GF-D8 (cell line): ENCODE results near the gene RALA.

Experiments used
- DNase-seq: peaks from one replicate; lab custom pipeline; 2025; lab: John Stamatoyannopoulos, UW

The RALA gene

DNA sequence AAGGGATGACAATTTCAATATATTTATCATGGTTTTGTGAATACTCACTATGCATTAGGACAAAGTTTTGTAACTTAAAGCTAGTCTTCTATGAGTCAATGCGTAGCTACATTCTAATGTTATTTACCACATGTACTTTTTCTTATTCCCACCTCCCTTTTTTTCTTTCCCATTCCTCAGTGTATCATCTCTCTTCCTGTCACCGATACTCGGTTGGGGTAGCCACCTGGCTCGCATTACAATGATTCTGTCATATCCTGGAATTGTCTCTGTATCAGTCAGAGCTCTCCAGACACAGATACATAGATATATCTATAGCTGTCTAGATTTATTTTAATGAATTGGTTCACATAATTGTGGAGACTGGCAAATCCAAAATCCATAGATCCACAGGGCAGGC is 9.8 kb upstream of the RALA start:
- no peak for DNase-seq

DNA sequence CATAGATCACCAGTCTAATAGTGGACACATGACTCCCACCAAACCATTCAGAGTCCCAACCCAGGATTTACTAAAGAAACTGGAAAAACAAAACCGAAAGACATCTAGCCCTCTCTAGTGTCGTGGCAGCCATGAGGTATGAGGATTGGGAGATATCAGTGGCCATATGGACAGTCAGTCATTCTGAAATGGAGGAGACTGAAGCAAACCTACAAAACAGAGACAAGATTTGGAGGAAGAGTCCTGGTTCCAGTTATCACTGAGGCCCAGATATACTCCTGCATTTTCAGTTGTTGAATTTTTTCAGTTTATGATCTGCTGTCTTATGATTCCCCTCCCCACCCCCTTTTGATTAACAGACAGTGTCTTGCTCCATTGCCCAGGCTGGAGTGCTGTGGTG is 9.1 kb upstream of the RALA start:
- DNase-seq, result no peak

GRCh38 chr7:39615350-39615975 is 7.9 kb upstream of the RALA start:
- no peak for DNase-seq

DNA sequence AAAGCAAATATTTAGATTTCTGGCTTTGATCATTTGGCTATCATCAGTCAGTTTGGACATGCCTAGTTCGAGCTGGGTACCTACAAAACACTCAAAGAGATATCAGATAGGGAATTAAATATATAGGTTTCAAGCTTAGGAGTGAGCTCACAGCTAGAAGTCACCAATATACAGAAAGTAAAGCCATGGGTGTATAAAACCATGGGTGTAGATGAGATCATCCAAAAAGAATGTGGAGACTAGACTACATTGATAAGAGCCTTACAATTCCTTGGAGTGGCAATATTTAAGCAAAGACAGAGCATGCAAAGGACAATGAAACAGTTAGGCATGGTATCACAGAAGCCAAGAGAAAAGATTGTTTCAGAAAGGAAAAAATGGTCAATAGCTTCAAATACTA is 7.2 kb upstream of the RALA start:
- DNase-seq, result no peak

- no peak for DNase-seq
These were observed 6.4 kb upstream of the RALA start for GRCh38 chr7:39617005-39617404.

DNA sequence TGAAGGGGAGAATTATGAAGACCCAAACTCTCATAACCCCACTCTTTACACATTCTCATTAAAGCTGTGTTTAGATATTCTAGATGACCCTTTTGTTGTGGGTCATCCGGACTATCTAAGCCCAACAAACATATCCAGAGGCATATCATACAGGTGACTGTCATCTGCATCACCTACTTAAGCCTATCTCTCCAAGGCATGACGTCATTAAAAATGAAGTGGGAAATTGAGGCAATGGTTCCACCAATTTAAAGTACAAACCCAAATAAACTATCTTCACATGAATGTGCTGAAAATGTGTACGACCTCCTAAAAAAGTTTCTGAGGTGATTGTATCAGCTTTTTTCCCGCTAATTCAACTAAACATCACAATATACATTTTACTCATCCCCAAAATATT is 4.5 kb upstream of the RALA start:
- no peak for DNase-seq

DNA sequence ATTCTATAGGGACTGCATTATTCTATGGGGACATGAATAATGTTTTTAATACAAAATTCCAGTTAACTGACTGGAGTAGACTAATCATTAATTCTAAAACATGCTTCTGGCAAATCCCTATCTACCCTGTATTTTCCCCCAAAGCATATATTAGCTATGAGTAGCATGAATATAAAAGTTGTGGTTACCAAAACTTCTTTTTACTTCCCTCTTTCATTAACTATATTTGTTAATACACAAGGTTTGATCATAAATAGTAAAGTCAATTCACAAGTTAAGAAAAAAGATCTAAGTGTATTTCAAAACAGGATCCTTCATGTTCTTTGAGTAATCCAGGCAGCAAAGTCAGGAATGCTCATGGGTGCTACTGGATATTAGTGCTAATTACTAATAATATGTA is 2.9 kb upstream of the RALA start:
- DNase-seq, result no peak

GRCh38 chr7:39621261-39621660 is 2.1 kb upstream of the RALA start:
- no peak for DNase-seq

DNA sequence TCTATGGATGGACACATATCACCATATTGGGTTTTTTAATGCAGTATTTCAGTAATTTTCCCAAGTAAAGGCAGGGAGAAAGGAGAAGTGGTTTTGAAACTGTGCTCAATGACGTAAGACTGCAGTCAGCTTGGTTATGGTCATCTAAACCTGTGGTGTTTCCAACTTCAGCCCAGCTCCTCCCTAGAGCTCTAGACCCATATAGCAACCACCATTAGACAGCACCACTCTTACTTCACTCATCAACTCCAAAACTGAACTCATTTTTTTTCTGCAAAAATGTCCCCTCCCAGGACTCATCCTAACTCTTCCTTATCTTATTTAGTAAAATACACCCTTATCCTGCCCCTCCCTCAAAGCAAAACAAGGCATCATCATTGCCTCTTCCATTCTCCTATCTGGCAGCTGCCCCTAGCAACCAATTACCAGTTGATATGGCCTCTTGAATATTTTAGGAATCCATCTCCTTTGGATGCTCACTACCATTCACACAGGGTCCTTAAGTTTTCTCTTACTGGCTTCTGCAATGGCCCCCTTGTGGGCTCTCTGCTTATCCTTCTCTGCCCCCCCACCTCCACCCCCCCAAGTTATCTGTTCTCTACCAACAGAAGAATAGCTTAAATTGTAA is 1.5 kb upstream of the RALA start:
- DNase-seq, result peak; percentile 85

DNA sequence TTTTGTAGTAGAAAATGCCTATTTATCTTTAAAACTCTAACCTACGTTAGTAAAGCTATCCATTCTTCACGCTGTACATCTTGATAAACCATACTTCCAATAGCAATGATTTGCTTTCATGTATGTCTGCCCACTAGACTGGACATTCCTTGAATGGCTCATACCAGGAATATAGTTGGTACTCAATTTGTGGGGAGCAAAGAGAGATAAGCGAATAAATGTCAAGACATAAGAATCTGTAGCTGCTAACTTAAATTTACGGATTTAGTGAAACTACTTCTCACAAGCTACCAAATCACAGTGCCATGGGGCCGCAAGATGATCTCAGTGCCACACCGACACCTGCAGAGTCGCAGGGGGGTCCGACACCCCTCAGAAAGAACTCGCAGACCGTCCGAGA is 763 bp upstream of the RALA start:
- DNase-seq, result no peak

DNA sequence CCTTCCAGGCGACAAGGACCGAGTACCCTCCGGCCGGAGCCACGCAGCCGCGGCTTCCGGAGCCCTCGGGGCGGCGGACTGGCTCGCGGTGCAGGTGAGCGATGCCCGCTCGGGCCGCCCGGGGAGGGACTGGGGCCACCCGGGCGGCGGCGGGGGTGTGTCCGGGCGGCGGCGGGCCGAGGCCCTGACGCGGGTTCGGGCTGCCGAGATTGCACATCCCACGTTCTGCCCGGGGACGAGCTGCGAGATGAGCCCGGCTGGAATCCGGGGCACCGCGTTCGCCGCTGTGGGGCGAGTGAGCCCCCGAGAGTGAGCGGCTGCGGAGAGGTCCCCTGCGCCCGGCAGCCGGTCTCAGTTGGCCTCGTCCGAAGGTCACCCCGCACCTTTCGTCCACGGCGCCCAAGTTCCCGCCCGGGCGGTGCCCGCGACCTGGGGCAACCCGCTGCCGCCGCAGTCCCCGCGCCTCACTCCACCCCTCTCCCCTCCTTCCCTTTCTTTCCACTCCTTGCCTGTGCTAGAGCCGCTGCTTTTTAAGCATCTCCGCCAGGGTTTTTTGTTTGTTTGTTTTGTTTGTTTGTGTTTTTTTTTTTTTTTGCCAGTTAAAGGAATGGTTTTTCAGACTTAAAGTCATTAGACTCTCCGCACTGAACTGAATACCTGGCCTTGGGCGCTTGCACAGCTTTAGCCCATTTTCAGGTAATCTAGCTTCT is 515 bp downstream of the RALA start:
- no peak for DNase-seq

- DNase-seq, result no peak
These were observed 1.1 kb downstream of the RALA start for GRCh38 chr7:39624442-39624807.

DNA sequence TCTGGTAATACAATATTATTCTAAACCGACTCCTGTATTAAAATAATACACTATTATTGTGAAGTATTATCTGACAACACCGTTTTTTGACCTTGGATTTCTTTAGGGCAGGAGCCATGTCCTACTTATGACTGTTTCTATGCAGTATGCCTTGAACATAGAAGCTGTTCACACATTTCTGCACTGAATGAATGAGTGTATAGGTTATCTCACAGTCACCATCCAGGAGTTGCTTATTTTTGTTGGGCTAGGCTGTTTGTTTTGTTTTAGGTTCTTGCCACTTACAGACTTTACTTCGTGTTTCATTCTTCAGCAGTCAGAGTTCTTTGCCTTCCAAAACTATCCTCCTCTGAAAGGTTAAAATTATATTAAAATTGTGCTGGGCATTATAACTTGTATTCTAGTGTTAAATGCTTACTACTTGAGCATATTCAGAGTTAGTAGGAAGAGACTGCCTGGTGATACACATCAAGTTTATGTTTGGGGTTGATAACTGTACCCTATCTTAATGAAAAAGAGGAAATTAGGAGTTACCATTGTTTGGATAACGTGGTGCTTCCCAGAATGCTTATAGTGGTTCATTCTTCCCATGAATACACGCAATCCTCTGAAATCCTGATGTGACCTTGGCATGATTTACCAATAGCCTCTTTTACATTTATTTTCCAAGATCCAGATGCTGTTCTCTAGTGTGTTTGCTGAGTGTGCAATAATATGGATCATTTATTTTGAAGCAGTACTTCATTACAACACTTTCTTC is 1.7 kb downstream of the RALA start:
- no peak for DNase-seq

GRCh38 chr7:39631736-39632308 is 8.4 kb downstream of the RALA start:
- DNase-seq, result no peak

DNA sequence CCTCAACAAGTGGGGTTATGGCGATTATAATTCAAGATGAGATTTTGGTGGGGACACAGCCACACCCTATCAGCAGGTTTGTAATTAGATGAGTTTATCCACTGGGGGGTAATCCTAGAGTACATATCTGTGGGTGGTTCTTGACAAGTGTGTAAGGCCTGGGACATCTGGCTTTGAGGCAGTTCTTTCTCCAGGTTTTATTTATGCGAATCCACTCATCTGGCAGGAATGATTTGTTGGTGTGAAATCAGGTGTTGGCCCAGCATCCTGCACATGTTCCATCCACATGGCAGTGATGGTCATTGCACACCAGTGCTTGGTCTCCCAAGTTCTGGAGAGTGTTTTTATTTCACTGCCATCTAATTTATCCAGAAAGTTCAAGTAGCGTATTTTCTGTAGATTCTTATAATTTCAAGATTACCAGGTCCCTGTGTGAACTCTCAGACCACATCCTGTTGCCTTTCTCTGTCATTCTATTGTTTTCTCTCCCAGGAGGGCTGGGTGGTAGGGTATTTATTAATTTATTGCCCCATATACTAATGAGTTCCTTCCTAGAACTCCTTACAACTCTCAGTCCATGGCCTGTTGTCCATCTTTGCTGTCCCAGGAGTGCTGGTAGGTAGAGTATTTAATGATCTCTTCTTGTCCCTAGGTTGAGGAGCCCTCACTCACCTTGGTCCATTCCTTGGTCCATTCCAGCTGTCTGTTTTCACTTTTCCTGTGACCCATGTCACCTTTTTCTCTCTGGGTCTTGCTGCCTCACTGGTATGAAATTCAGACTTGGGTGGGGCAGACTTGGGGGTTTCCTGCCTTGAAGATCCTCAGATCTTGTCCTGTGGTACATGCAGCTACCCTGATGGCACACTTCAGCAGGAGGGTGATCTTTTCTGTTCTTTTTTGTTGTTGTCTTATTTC is 10.4 kb downstream of the RALA start:
- no peak for DNase-seq

- no peak for DNase-seq
These were observed 11.1 kb downstream of the RALA start for GRCh38 chr7:39634478-39634805.

DNA sequence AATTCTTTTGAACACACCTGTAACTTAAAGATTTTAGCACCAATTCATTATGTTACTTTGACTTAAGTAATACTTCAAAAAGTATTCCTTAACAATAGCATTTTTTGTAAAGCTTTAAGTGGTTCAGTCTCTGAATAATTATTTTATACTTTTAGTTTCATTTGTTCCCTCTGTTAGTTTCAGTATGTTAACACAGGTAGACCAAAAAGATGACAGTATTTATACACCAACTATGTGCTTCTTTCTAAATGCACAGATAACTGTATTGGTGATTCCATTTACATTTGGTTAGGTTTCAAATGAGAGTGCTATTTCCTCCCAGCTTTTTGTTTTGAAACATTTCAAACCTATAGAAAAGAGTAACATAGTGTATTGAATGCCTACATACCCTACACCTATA is 14.0 kb downstream of the RALA start:
- DNase-seq, result no peak

GRCh38 chr7:39637963-39638485 is 14.7 kb downstream of the RALA start:
- DNase-seq, result no peak

DNA sequence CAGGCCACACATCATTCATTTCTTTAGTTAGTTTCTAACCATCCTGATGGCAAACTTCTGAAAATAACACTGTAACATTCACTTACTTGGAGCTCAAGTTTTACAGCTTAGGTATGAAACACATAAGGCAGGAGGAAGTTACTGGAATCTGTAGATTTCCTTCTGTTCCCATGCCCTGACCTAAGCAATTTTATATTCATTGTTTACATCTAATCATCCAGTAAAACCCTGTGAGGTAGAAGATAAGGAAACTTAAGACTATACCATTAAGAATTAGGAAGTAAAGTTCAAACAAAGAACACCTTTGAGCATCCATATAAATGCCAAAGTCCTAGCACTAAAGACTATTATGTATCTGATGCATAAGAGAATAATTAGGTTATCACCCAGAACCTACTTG is 19.5 kb downstream of the RALA start:
- DNase-seq, result no peak

GRCh38 chr7:39644170-39644569 is 20.8 kb downstream of the RALA start:
- DNase-seq, result no peak
